Endothelial cell of umbilical vein (primary cell): ENCODE measurements around the gene JPH3. TPM values are rescaled to one million over a fixed set of nuclear protein-coding genes. Genes with fewer than 3 reads are reported as not detected.

Source experiments
- BruUV-seq: library from RNA; stranded (reverse); fragments of 400-500 nt; replicated peaks from 2 replicates; lab custom pipeline; 2021; lab: Mats Ljungman, UMichigan
- CTCF ChIA-PET: fragments of 300-600, 350-600 bp; sonication (Branson Sonifier 250); formaldehyde crosslinking; loops from one replicate; lab custom pipeline; 2021; ENCODE audit warnings: antibody characterized with exemption, inconsistent platforms; lab: Charles Lee
- POLR2A ChIA-PET: fragments of 300-600, 350-600 bp; sonication (Branson Sonifier 250); formaldehyde crosslinking; loops from one replicate; lab custom pipeline; 2021; ENCODE audit warnings: antibody characterized with exemption, inconsistent platforms; lab: Charles Lee
- DNase-seq: peaks from one replicate; pipeline ENCODE4 v3.0.0-alpha.2; 2011; ENCODE audit warnings: low read depth, low spot score
- FAIRE-seq: peaks from 2 replicates; lab custom pipeline; 2011; peaks lifted over from hg19 to GRCh38; lab: Jason Lieb, UNC
- H2AFZ ChIP-seq: 2 replicates; pipeline ENCODE4 v1.6.0; 2012; ENCODE audit warnings: low read depth, low read length, control low read depth, inconsistent platforms
- H3K27ac ChIP-seq: 2 replicates; pipeline ENCODE4 v1.5.1; 2011; ENCODE audit warnings: low read depth, mild to moderate bottlenecking, control low read depth, low read length, moderate library complexity; ENCODE audit not compliant: insufficient read depth
- H3K27me3 ChIP-seq, 2 experiments: 2 replicates each; pipeline versions ENCODE4 v1.6.0 to v1.6.1; 2011; ENCODE audit warnings: low read length in 2 of 2, mixed read lengths in 1 of 2; ENCODE audit not compliant: control insufficient read depth in 2 of 2, insufficient read depth in 2 of 2
- H3K36me3 ChIP-seq, 2 experiments: 2 replicates in 1 of 2; 3 replicates in 1 of 2; pipeline ENCODE4 v1.5.1; 2011; ENCODE audit warnings: low read length in 2 of 2, mild to moderate bottlenecking in 1 of 2, moderate library complexity in 1 of 2; ENCODE audit not compliant: control insufficient read depth in 2 of 2, insufficient read depth in 2 of 2; ENCODE audit errors: extremely low read depth in 1 of 2
- H3K4me1 ChIP-seq: 3 replicates; pipeline ENCODE4 v1.5.1; 2011; ENCODE audit warnings: mild to moderate bottlenecking, low read length; ENCODE audit not compliant: control insufficient read depth, insufficient read depth; ENCODE audit errors: extremely low read depth
- H3K4me2 ChIP-seq: 2 replicates; pipeline ENCODE4 v1.6.1; 2011; ENCODE audit warnings: low read length, control low read depth, mixed read lengths; ENCODE audit not compliant: insufficient read depth
- H3K4me3 ChIP-seq, 3 experiments: fragments of 200-600 bp in 1 of 3; sonication (generic), shearing (Covaris generic) in 1 of 3; replicated peaks in 1 of 3; 2 replicates each; pipeline ENCODE4 v1.5.1; 2011 to 2016; ENCODE audit warnings: control low read depth in 3 of 3, low read length in 3 of 3, mild to moderate bottlenecking in 2 of 3, inconsistent platforms in 1 of 3, low read depth in 1 of 3, moderate library complexity in 1 of 3; ENCODE audit not compliant: insufficient read depth in 1 of 3
- H3K79me2 ChIP-seq: 2 replicates; pipeline ENCODE4 v1.6.0; 2012; ENCODE audit warnings: low read length, inconsistent platforms; ENCODE audit not compliant: control insufficient read depth, insufficient read depth
- H3K9ac ChIP-seq: replicated peaks from 2 replicates; pipeline ENCODE3; 2011; ENCODE audit warnings: low read length, control low read depth; ENCODE audit not compliant: insufficient read depth; ENCODE audit errors: extremely low read depth
- H3K9me1 ChIP-seq: replicated peaks from 3 replicates; pipeline ENCODE4 v1.6.0; 2011; ENCODE audit warnings: mild to moderate bottlenecking, low read length; ENCODE audit not compliant: control insufficient read depth, insufficient read depth; ENCODE audit errors: extremely low read depth
- H3K9me3 ChIP-seq: replicated peaks from 2 replicates; pipeline ENCODE4 v1.5.1; 2012; ENCODE audit warnings: low read length, inconsistent platforms; ENCODE audit not compliant: control insufficient read depth, insufficient read depth
- H4K20me1 ChIP-seq: replicated peaks from 2 replicates; pipeline ENCODE3; 2011; ENCODE audit warnings: mild to moderate bottlenecking, low read length; ENCODE audit not compliant: control insufficient read depth, insufficient read depth; ENCODE audit errors: extremely low read depth
- CTCF ChIP-seq, 2 donors: IDR thresholded peaks; 1 replicate in 1 of 2; 2 replicates in 1 of 2; pipeline ENCODE4 v1.5.1; 2011; ENCODE audit warnings: low read length in 2 of 2, mild to moderate bottlenecking in 2 of 2, moderate library complexity in 2 of 2, control low read depth in 1 of 2, inconsistent platforms in 1 of 2, low read depth in 1 of 2; ENCODE audit not compliant: insufficient read depth in 1 of 2; ENCODE audit errors: extremely low read depth in 1 of 2
- EZH2 ChIP-seq: IDR thresholded peaks from 2 replicates; pipeline ENCODE4 v1.6.1; 2012; ENCODE audit warnings: borderline replicate concordance, low read depth, mild to moderate bottlenecking, moderate library complexity, low read length, inconsistent platforms; ENCODE audit not compliant: severe bottlenecking
- FOS ChIP-seq: IDR thresholded peaks from 2 replicates; pipeline ENCODE4 v1.6.1; 2011; ENCODE audit warnings: mild to moderate bottlenecking, low read length, moderate library complexity, borderline replicate concordance; ENCODE audit not compliant: insufficient read depth
- GATA2 ChIP-seq: IDR thresholded peaks from 2 replicates; pipeline ENCODE4 v1.7.0; 2011; ENCODE audit warnings: low read depth, mild to moderate bottlenecking, moderate library complexity, mixed read lengths, low read length; ENCODE audit not compliant: insufficient read length, insufficient read depth
- JUN ChIP-seq: IDR thresholded peaks from 2 replicates; pipeline ENCODE4 v1.6.1; 2011; ENCODE audit warnings: borderline replicate concordance, low read depth; ENCODE audit not compliant: insufficient read length, insufficient read depth
- MAX ChIP-seq: IDR thresholded peaks from 2 replicates; pipeline ENCODE4 v1.6.1; 2011; ENCODE audit not compliant: insufficient read depth, insufficient read length
- MYC ChIP-seq: IDR thresholded peaks from one replicate; pipeline ENCODE4 v1.6.1; 2011; ENCODE audit warnings: mild to moderate bottlenecking, low read depth, low read length
- POLR2AphosphoS5 ChIP-seq: IDR thresholded peaks from 2 replicates; pipeline ENCODE4 v1.6.1; 2012; ENCODE audit warnings: low read depth, mild to moderate bottlenecking, control low read depth, low read length, moderate library complexity; ENCODE audit not compliant: insufficient read depth
- dilution Hi-C: fragments of 300-500 bp; cut with MboI; formaldehyde crosslinking; loops from one replicate; pipeline ENCODE4 v1.15.0; 2019; ENCODE audit warnings: low sequenced_read_pairs; ENCODE audit not compliant: extremely low pct_ligation_motif_present
- intact Hi-C: fragments of 100-400 bp; cut with micrococcal nuclease; formaldehyde crosslinking; loops from one replicate; pipeline ENCODE4 v1.10.0; 2022
- polyA plus RNA-seq, 4 experiments: library from polyadenylated mRNA; depleted of rRNA in 3 of 4; stranded (reverse) in 3 of 4; unstranded in 1 of 4; fragments of >200 nt; gene quantifications; 2 replicates each; pipeline versions ENCODE4 v1.2.1 to v1.2.3, GENCODE V29; 2011 to 2012; ENCODE audit warnings: missing spikeins in 1 of 4
- total RNA-seq: library from RNA; stranded (reverse); gene quantifications from 2 replicates; pipeline ENCODE4 v1.2.3, GENCODE V29; 2021

Gene JPH3
- total and polyA plus RNA-seq, 2 donors (not counting 3 experiments of a cell fraction or from before 2014, with no cell fraction given) = 0.22 to 0.30 TPM

GRCh38 chr16:87584271-87584670 is 18.0 kb upstream of the JPH3 start:
- peak; percentile 71 for DNase-seq
- Histone ChIP-seq H3K4me3 (no peak overlapping the region), H3K27me3 (no peaks in the 10 kb centered on the region), H3K9me3 (no peaks in the 10 kb centered on the region), H3K27ac (no peak overlapping the region), H3K4me1 (peaks cover 27% of the 10 kb centered on the region), H3K9me1 (no peaks in the 10 kb centered on the region), H3K36me3 (no peaks in the 10 kb centered on the region), H3K79me2 (no peaks in the 10 kb centered on the region), H2AFZ (no peak overlapping the region), H4K20me1 (no peaks in the 10 kb centered on the region), H3K9ac (no peak overlapping the region), H3K4me2 (peak overlapping the region; percentile 11)
- intact Hi-C loops = no loop called here
- CTCF ChIA-PET = interaction anchor here (0.5 to 8.2 kb wide), 5 partner anchors 9 to 183 kb away, joined by 3 to 198 read pairs (median 6); partner anchors contain the start of gene KLHDC4
- dilution Hi-C loops = no loop called here
- POLR2A ChIA-PET = no interaction called here
- no TSS peak for BruUV-seq
- TF ChIP-seq JUN (peak; percentile 54), GATA2 (peak; percentile 37), CTCF (IDR thresholded peaks at IDR 0.05; ENCODE audit: extremely low read depth in 1 of 2, insufficient read depth in 1 of 2, low read depth in 1 of 2, low read length in 2 of 2) (no peak), POLR2AphosphoS5 (no peak), EZH2 (no peak), FOS (peak; percentile 69), MYC (no peak), MAX (no peak)
- FAIRE-seq = peak; percentile 71
